GM23338 (cell line): Measurements from ENCODE around the gene SBK1. TPM values are rescaled to one million over a fixed set of nuclear protein-coding genes. Genes with fewer than 3 reads are reported as not detected.

Experiments
- ATAC-seq: fragments of 200-7000 bp; cut with Tn5 transposase; 3 replicates; pipeline ENCODE4 v1.9.1; 2020
- DNase-seq: peaks from one replicate; pipeline ENCODE4 v3.0.0-alpha.2; 2015; ENCODE audit warnings: low spot score
- H2AFZ ChIP-seq: fragments of 200-600 bp; sonication (generic); 2 replicates; pipeline ENCODE4 v1.8.0; 2016; ENCODE audit warnings: antibody characterized with exemption, mild to moderate bottlenecking, moderate library complexity
- H3F3A ChIP-seq: fragments of 200-600 bp; sonication (generic); replicated peaks from 2 replicates; pipeline ENCODE4 v1.8.0; 2017; ENCODE audit warnings: antibody characterized with exemption, mixed run types, low read depth
- H3K27ac ChIP-seq: fragments of 200-600 bp; sonication (generic); 2 replicates; pipeline ENCODE4 v1.6.1; 2016; ENCODE audit warnings: low read depth
- H3K27me3 ChIP-seq: fragments of 200-600 bp; sonication (generic); 2 replicates; pipeline ENCODE4 v1.8.0; 2016; ENCODE audit warnings: mild to moderate bottlenecking, mixed run types, moderate library complexity; ENCODE audit not compliant: insufficient read depth
- H3K36me3 ChIP-seq: fragments of 200-600 bp; sonication (generic); 2 replicates; pipeline ENCODE4 v1.8.0; 2016; ENCODE audit warnings: mild to moderate bottlenecking; ENCODE audit not compliant: insufficient read depth
- H3K4me1 ChIP-seq: fragments of 200-600 bp; sonication (generic); 2 replicates; pipeline ENCODE4 v1.8.0; 2016; ENCODE audit warnings: mild to moderate bottlenecking, moderate library complexity; ENCODE audit not compliant: insufficient read depth
- H3K4me2 ChIP-seq: fragments of 200-600 bp; sonication (generic); 2 replicates; pipeline ENCODE4 v1.7.1; 2017; ENCODE audit warnings: mixed run types
- H3K4me3 ChIP-seq: fragments of 200-600 bp; sonication (generic); 2 replicates; pipeline ENCODE4 v1.6.1; 2016; ENCODE audit warnings: mixed run types
- H3K79me2 ChIP-seq: fragments of 200-600 bp; sonication (generic); replicated peaks from 2 replicates; pipeline ENCODE4 v1.8.0; 2017; ENCODE audit warnings: mild to moderate bottlenecking; ENCODE audit not compliant: insufficient read depth
- H3K9me2 ChIP-seq: fragments of 200-600 bp; sonication (generic); 2 replicates; pipeline ENCODE4 v1.8.0; 2017; ENCODE audit not compliant: insufficient read depth
- H4K20me1 ChIP-seq: fragments of 200-600 bp; sonication (generic); replicated peaks from 2 replicates; pipeline ENCODE4 v1.8.0; 2017; ENCODE audit warnings: mild to moderate bottlenecking; ENCODE audit not compliant: insufficient read depth
- H3K27ac Mint-ChIP-seq: 2 replicates; pipeline ENCODE4 v1.8.0; 2020; ENCODE audit warnings: inconsistent platforms, mild to moderate bottlenecking, moderate library complexity, mixed read lengths
- H3K27me3 Mint-ChIP-seq: 3 replicates; pipeline ENCODE4 v1.8.0; 2022; ENCODE audit warnings: low read depth, mild to moderate bottlenecking, moderate library complexity, mixed read lengths, inconsistent platforms; ENCODE audit not compliant: insufficient read depth, poor library complexity
- H3K36me3 Mint-ChIP-seq: 3 replicates; pipeline ENCODE4 v1.8.0; 2021; ENCODE audit warnings: low read depth, mild to moderate bottlenecking, inconsistent platforms, moderate library complexity, mixed read lengths
- H3K4me1 Mint-ChIP-seq: 3 replicates; pipeline ENCODE4 v1.8.0; 2020; ENCODE audit warnings: mild to moderate bottlenecking, inconsistent platforms, mixed read lengths
- H3K4me3 Mint-ChIP-seq: 3 replicates; pipeline ENCODE4 v1.8.0; 2021; ENCODE audit warnings: moderate library complexity, mild to moderate bottlenecking, inconsistent platforms, mixed read lengths
- H3K9me3 Mint-ChIP-seq: 3 replicates; pipeline ENCODE4 v1.8.0; 2020; ENCODE audit warnings: moderate library complexity, mild to moderate bottlenecking, inconsistent platforms, mixed read lengths
- CREB1 ChIP-seq: fragments of 250-450 bp; sonication (Bioruptor Pico); IDR thresholded peaks from 2 replicates; pipeline ENCODE4 v1.5.0; 2020; ENCODE audit warnings: low read depth, mild to moderate bottlenecking, moderate library complexity
- EZH2 ChIP-seq: fragments of 200-600 bp; sonication (generic); IDR thresholded peaks from one replicate; pipeline ENCODE4 v1.8.0; 2017; ENCODE audit warnings: antibody characterized with exemption, mild to moderate bottlenecking, low read depth; ENCODE audit not compliant: unreplicated experiment
- EZH2phosphoT487 ChIP-seq: fragments of 200-600 bp; sonication (generic); IDR thresholded peaks from one replicate; pipeline ENCODE4 v1.8.1; 2018; ENCODE audit warnings: antibody characterized with exemption; ENCODE audit not compliant: unreplicated experiment
- JUNB ChIP-seq: IDR thresholded peaks from one replicate; pipeline ENCODE4 v1.6.1; 2016; ENCODE audit warnings: antibody characterized with exemption; ENCODE audit not compliant: unreplicated experiment
- NANOG ChIP-seq: IDR thresholded peaks from 2 replicates; pipeline ENCODE4 v1.6.1; 2016; ENCODE audit warnings: antibody characterized with exemption, borderline replicate concordance
- STAT1 ChIP-seq: IDR thresholded peaks from one replicate; pipeline ENCODE4 v1.6.1; 2016; ENCODE audit warnings: antibody characterized with exemption; ENCODE audit not compliant: unreplicated experiment
- ZNF331 ChIP-seq: fragments of 250-450 bp; sonication (Bioruptor Pico); IDR thresholded peaks from 2 replicates; pipeline ENCODE4 v1.5.0; 2020; ENCODE audit warnings: low read depth, mild to moderate bottlenecking, moderate library complexity
- polyA plus RNA-seq: library from polyadenylated mRNA; unstranded; fragments of >200 nt; fragmentation: Nextera tagmentation; extraction: Ambion mirVana; gene quantifications from 2 replicates; pipeline ENCODE4 v1.2.1, GENCODE V29; 2016
- total RNA-seq: library from RNA; depleted of rRNA; stranded (reverse); fragments of >200 nt; shearing (Covaris generic); gene quantifications from 2 replicates; pipeline ENCODE4 v1.2.3, GENCODE V29; 2014
- TF ChIP-seq, protein P1 (sequence below): fragments of 250-450 bp; sonication (Bioruptor Pico); IDR thresholded peaks from 2 replicates; pipeline ENCODE4 v1.5.0; 2020; ENCODE audit warnings: mild to moderate bottlenecking, moderate library complexity
- TF ChIP-seq, protein P2 (sequence below): IDR thresholded peaks from 2 replicates; pipeline ENCODE4 v1.6.1; 2016; ENCODE audit warnings: antibody characterized with exemption
- TF ChIP-seq, protein P3 (sequence below), 2 experiments: fragments of 200-600 bp in 1 of 2; sonication (generic) in 1 of 2; conservative IDR thresholded peaks; 2 replicates each; pipeline versions ENCODE4 v1.5.1 to v1.6.1; 2016 to 2017; ENCODE audit warnings: antibody characterized with exemption in 2 of 2, low read depth in 2 of 2, mild to moderate bottlenecking in 2 of 2, moderate library complexity in 1 of 2
- TF ChIP-seq, protein P4 (sequence below): IDR thresholded peaks from one replicate; pipeline ENCODE4 v1.6.1; 2018; ENCODE audit warnings: antibody characterized with exemption; ENCODE audit not compliant: unreplicated experiment

SBK1 gene
- total and polyA plus RNA-seq, 2 experiments from 2014 or later, result 23.9 to 68.1 TPM

DNA sequence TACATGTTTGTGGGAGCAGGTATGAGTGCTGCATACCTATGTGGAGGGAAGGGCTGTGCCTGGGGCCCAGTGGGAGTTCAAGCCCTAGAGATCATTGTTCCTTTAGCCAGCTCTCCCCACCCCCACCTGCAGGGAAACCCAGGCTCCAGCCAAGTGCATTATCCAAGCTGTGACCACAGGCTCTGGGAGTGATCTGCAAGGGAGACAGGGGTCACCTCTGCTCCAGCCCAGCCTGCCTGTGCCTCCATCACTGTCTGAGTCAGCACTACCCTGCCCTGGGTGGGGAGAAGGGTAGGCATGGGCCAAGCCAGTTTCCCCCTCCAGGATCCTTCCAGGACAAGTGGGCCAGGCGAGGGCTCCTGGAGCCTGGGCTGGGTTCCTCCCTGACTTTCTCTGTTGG lies 32.1 kb upstream of the SBK1 start:
- Histone ChIP-seq H3K36me3 (no peaks in the 10 kb centered on the region), H3K4me1 (peaks cover 30% of the 10 kb centered on the region; the same call in 1 of the 2 replicates), H2AFZ (no peak overlapping the region), H3F3A (no peaks in the 10 kb centered on the region), H3K27ac (no peak overlapping the region), H3K27me3 (no peaks in the 10 kb centered on the region), H3K4me3 (no peak overlapping the region), H4K20me1 (no peaks in the 10 kb centered on the region), H3K9me2 (no peaks in the 10 kb centered on the region), H3K79me2 (no peaks in the 10 kb centered on the region), H3K4me2 (no peak overlapping the region; the same call in 1 of the 2 replicates)
- H3K27me3 Mint-ChIP-seq, result peaks cover 10% of the 10 kb centered on the region
- peak overlapping the region; percentile 53 for H3K4me3 Mint-ChIP-seq
- no peaks in the 10 kb centered on the region for H3K36me3 Mint-ChIP-seq
- H3K27ac Mint-ChIP-seq, result peak overlapping the region; percentile 40; the same call in 1 of the 2 replicates
- peaks cover 54% of the 10 kb centered on the region for H3K4me1 Mint-ChIP-seq
- no peaks in the 10 kb centered on the region; the same call in 2 of the 3 replicates for H3K9me3 Mint-ChIP-seq
- ATAC-seq, result peak; percentile 45
- DNase-seq, result no peak
- TF ChIP-seq, protein P1, sequence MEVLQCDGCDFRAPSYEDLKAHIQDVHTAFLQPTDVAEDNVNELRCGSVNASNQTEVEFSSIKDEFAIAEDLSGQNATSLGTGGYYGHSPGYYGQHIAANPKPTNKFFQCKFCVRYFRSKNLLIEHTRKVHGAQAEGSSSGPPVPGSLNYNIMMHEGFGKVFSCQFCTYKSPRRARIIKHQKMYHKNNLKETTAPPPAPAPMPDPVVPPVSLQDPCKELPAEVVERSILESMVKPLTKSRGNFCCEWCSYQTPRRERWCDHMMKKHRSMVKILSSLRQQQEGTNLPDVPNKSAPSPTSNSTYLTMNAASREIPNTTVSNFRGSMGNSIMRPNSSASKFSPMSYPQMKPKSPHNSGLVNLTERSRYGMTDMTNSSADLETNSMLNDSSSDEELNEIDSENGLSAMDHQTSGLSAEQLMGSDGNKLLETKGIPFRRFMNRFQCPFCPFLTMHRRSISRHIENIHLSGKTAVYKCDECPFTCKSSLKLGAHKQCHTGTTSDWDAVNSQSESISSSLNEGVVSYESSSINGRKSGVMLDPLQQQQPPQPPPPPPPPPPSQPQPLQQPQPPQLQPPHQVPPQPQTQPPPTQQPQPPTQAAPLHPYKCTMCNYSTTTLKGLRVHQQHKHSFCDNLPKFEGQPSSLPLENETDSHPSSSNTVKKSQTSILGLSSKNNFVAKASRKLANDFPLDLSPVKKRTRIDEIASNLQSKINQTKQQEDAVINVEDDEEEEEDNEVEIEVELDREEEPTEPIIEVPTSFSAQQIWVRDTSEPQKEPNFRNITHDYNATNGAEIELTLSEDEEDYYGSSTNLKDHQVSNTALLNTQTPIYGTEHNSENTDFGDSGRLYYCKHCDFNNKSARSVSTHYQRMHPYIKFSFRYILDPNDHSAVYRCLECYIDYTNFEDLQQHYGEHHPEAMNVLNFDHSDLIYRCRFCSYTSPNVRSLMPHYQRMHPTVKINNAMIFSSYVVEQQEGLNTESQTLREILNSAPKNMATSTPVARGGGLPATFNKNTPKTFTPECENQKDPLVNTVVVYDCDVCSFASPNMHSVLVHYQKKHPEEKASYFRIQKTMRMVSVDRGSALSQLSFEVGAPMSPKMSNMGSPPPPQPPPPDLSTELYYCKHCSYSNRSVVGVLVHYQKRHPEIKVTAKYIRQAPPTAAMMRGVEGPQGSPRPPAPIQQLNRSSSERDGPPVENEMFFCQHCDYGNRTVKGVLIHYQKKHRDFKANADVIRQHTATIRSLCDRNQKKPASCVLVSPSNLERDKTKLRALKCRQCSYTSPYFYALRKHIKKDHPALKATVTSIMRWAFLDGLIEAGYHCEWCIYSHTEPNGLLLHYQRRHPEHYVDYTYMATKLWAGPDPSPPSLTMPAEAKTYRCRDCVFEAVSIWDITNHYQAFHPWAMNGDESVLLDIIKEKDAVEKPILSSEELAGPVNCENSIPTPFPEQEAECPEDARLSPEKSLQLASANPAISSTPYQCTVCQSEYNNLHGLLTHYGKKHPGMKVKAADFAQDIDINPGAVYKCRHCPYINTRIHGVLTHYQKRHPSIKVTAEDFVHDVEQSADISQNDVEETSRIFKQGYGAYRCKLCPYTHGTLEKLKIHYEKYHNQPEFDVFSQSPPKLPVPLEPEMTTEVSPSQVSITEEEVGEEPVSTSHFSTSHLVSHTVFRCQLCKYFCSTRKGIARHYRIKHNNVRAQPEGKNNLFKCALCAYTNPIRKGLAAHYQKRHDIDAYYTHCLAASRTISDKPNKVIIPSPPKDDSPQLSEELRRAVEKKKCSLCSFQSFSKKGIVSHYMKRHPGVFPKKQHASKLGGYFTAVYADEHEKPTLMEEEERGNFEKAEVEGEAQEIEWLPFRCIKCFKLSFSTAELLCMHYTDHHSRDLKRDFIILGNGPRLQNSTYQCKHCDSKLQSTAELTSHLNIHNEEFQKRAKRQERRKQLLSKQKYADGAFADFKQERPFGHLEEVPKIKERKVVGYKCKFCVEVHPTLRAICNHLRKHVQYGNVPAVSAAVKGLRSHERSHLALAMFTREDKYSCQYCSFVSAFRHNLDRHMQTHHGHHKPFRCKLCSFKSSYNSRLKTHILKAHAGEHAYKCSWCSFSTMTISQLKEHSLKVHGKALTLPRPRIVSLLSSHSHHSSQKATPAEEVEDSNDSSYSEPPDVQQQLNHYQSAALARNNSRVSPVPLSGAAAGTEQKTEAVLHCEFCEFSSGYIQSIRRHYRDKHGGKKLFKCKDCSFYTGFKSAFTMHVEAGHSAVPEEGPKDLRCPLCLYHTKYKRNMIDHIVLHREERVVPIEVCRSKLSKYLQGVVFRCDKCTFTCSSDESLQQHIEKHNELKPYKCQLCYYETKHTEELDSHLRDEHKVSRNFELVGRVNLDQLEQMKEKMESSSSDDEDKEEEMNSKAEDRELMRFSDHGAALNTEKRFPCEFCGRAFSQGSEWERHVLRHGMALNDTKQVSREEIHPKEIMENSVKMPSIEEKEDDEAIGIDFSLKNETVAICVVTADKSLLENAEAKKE (CRISPR knock-in tag), result no peak
- TF ChIP-seq JUNB (no peak), NANOG (no peak), EZH2phosphoT487 (no peak), ZNF331 (CRISPR knock-in tag) (no peak), EZH2 (no peak), CREB1 (CRISPR knock-in tag) (no peak), STAT1 (no peak)
- TF ChIP-seq, protein P2, sequence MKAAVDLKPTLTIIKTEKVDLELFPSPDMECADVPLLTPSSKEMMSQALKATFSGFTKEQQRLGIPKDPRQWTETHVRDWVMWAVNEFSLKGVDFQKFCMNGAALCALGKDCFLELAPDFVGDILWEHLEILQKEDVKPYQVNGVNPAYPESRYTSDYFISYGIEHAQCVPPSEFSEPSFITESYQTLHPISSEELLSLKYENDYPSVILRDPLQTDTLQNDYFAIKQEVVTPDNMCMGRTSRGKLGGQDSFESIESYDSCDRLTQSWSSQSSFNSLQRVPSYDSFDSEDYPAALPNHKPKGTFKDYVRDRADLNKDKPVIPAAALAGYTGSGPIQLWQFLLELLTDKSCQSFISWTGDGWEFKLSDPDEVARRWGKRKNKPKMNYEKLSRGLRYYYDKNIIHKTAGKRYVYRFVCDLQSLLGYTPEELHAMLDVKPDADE, result no peak
- TF ChIP-seq, protein P3, sequence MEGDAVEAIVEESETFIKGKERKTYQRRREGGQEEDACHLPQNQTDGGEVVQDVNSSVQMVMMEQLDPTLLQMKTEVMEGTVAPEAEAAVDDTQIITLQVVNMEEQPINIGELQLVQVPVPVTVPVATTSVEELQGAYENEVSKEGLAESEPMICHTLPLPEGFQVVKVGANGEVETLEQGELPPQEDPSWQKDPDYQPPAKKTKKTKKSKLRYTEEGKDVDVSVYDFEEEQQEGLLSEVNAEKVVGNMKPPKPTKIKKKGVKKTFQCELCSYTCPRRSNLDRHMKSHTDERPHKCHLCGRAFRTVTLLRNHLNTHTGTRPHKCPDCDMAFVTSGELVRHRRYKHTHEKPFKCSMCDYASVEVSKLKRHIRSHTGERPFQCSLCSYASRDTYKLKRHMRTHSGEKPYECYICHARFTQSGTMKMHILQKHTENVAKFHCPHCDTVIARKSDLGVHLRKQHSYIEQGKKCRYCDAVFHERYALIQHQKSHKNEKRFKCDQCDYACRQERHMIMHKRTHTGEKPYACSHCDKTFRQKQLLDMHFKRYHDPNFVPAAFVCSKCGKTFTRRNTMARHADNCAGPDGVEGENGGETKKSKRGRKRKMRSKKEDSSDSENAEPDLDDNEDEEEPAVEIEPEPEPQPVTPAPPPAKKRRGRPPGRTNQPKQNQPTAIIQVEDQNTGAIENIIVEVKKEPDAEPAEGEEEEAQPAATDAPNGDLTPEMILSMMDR (conservative IDR thresholded peaks at IDR 0.05; ENCODE audit: low read depth in 2 of 2), result no peak
- TF ChIP-seq, protein P4, sequence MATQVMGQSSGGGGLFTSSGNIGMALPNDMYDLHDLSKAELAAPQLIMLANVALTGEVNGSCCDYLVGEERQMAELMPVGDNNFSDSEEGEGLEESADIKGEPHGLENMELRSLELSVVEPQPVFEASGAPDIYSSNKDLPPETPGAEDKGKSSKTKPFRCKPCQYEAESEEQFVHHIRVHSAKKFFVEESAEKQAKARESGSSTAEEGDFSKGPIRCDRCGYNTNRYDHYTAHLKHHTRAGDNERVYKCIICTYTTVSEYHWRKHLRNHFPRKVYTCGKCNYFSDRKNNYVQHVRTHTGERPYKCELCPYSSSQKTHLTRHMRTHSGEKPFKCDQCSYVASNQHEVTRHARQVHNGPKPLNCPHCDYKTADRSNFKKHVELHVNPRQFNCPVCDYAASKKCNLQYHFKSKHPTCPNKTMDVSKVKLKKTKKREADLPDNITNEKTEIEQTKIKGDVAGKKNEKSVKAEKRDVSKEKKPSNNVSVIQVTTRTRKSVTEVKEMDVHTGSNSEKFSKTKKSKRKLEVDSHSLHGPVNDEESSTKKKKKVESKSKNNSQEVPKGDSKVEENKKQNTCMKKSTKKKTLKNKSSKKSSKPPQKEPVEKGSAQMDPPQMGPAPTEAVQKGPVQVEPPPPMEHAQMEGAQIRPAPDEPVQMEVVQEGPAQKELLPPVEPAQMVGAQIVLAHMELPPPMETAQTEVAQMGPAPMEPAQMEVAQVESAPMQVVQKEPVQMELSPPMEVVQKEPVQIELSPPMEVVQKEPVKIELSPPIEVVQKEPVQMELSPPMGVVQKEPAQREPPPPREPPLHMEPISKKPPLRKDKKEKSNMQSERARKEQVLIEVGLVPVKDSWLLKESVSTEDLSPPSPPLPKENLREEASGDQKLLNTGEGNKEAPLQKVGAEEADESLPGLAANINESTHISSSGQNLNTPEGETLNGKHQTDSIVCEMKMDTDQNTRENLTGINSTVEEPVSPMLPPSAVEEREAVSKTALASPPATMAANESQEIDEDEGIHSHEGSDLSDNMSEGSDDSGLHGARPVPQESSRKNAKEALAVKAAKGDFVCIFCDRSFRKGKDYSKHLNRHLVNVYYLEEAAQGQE, result no peak
